Frontal cortex (tissue), 4 donors: Measurements from ENCODE around the gene NRXN3. TPM values are rescaled to one million over a fixed set of nuclear protein-coding genes. Genes with fewer than 3 reads are reported as not detected.

ENCODE experiments used
- DNase-seq, 2 donors: peaks; one replicate each; pipeline ENCODE4 v3.0.0; 2012; ENCODE audit warnings: low spot score in 2 of 2
- FAIRE-seq: peaks from 2 replicates; lab custom pipeline; 2012; peaks lifted over from hg19 to GRCh38; lab: Jason Lieb, UNC
- total RNA-seq: library from RNA; depleted of rRNA; stranded (reverse); fragments of >200 nt; gene quantifications from one replicate; pipeline ENCODE4 v1.2.3, GENCODE V29; 2014
- donor health status: control.
- donor health status: control.
- donor health status: control.

The NRXN3 gene
- total RNA-seq, 1 donor from 2014 or later = 44.8 TPM

GRCh38 chr14:78172428-78172827 is 2.3 kb downstream of the NRXN3 start:
- DNase-seq (no peak), FAIRE-seq (no peak)

- FAIRE-seq = no peak
These were observed 3.3 kb downstream of the NRXN3 start for GRCh38 chr14:78173346-78174035.

GRCh38 chr14:78175412-78175811 is 5.2 kb downstream of the NRXN3 start:
- FAIRE-seq (no peak), DNase-seq (no peak)

More at GRCh38 chr14:78173346-78174035, 3.3 kb downstream of the NRXN3 start:
- no peak for DNase-seq

- DNase-seq (no peak), FAIRE-seq (no peak)
These were observed 7.9 kb downstream of the NRXN3 start for GRCh38 chr14:78178071-78178470.

- DNase-seq = no peak
- no peak for FAIRE-seq
These were observed 8.8 kb downstream of the NRXN3 start for GRCh38 chr14:78178971-78179370.

GRCh38 chr14:78181270-78181669 is 11.1 kb downstream of the NRXN3 start:
- DNase-seq = no peak
- FAIRE-seq = no peak

GRCh38 chr14:78182722-78183121 is 12.5 kb downstream of the NRXN3 start:
- DNase-seq = no peak
- no peak for FAIRE-seq

- DNase-seq (no peak), FAIRE-seq (no peak)
These were observed 14.0 kb downstream of the NRXN3 start for GRCh38 chr14:78184157-78184556.

GRCh38 chr14:78186277-78186676 is 16.1 kb downstream of the NRXN3 start:
- DNase-seq (no peak), FAIRE-seq (no peak)

- FAIRE-seq (no peak), DNase-seq (no peak)
These were observed 18.7 kb downstream of the NRXN3 start for GRCh38 chr14:78188882-78189281.

- DNase-seq (no peak), FAIRE-seq (no peak)
These were observed 25.3 kb downstream of the NRXN3 start for GRCh38 chr14:78195431-78195830.

GRCh38 chr14:78196323-78196722 is 26.1 kb downstream of the NRXN3 start:
- no peak for DNase-seq
- no peak for FAIRE-seq

GRCh38 chr14:78197051-78197450 is 26.9 kb downstream of the NRXN3 start:
- no peak for FAIRE-seq
- no peak for DNase-seq

- FAIRE-seq = no peak
- no peak for DNase-seq
These were observed 32.0 kb downstream of the NRXN3 start for GRCh38 chr14:78202163-78202562.

- FAIRE-seq (no peak), DNase-seq (no peak)
These were observed 32.8 kb downstream of the NRXN3 start for GRCh38 chr14:78202976-78203375.

GRCh38 chr14:78207414-78207813 is 37.2 kb downstream of the NRXN3 start:
- DNase-seq (no peak), FAIRE-seq (no peak)

- DNase-seq (no peak), FAIRE-seq (no peak)
These were observed 50.1 kb downstream of the NRXN3 start for GRCh38 chr14:78220273-78220672.

GRCh38 chr14:78222746-78223145 is 52.6 kb downstream of the NRXN3 start:
- FAIRE-seq = no peak
- no peak for DNase-seq

GRCh38 chr14:78227248-78228077 is 57.3 kb downstream of the NRXN3 start:
- FAIRE-seq = no peak
- DNase-seq = no peak

- DNase-seq = no peak
- FAIRE-seq = no peak
These were observed 58.6 kb downstream of the NRXN3 start for GRCh38 chr14:78228702-78229327.
